ENCODE results near the gene INPP5A. TPM values are rescaled to one million over a fixed set of nuclear protein-coding genes. Genes with fewer than 3 reads are reported as not detected.

INPP5A gene
- total and polyA plus RNA-seq, 4 donors: 12.4 to 39.9 (median 28.2) TPM

GRCh38 chr10:132548869-132549268, 11.3 kb downstream of the INPP5A start:
- Histone ChIP-seq H3K4me3 (no peak overlapping the region), H3K36me3 (ENCODE audit: control insufficient read depth in 4 of 4, insufficient read depth in 4 of 4, low read length in 4 of 4) (peaks cover 0 to 2% (median 0%) of the 10 kb centered on the region in 4 donors), H3K27me3 (ENCODE audit: control insufficient read depth in 3 of 3, insufficient read depth in 3 of 3, low read length in 2 of 3) (no peaks in the 10 kb centered on the region), H3K9ac (ENCODE audit: insufficient read depth in 1 of 2, low read length in 2 of 2) (no peak overlapping the region), H3K4me1 (ENCODE audit: control insufficient read depth in 5 of 5, insufficient read depth in 5 of 5, low read length in 5 of 5) (peaks cover 0 to 47% (median 10%) of the 10 kb centered on the region in 5 donors), H3K9me3 (ENCODE audit: control insufficient read depth in 4 of 4, insufficient read depth in 3 of 4, low read length in 3 of 4) (no peaks in the 10 kb centered on the region), H3K27ac (ENCODE audit: low read depth in 1 of 2, low read length in 1 of 2) (no peak overlapping the region)
- WGBS, 2 donors: 90 to 93% methylated on average over 14 of the region's 14 CpGs
- ATAC-seq (ENCODE audit: insufficient read depth, low FRiP score) (no peak), DNase-seq (no peak)
- no peak for TF ChIP-seq CTCF (IDR thresholded peaks at IDR 0.05; ENCODE audit: control extremely low read depth, extremely low read depth)

- Histone ChIP-seq H3K9ac (ENCODE audit: insufficient read depth in 1 of 2, low read length in 2 of 2) (no peak overlapping the region), H3K27ac (ENCODE audit: low read depth in 1 of 2, low read length in 1 of 2) (no peak overlapping the region), H3K4me1 (ENCODE audit: control insufficient read depth in 5 of 5, insufficient read depth in 5 of 5, low read length in 5 of 5) (peaks cover 0 to 44% (median 9%) of the 10 kb centered on the region in 5 donors), H3K4me3 (no peak overlapping the region), H3K36me3 (ENCODE audit: control insufficient read depth in 4 of 4, insufficient read depth in 4 of 4, low read length in 4 of 4) (no peaks in the 10 kb centered on the region), H3K9me3 (ENCODE audit: control insufficient read depth in 4 of 4, insufficient read depth in 3 of 4, low read length in 3 of 4) (no peaks in the 10 kb centered on the region), H3K27me3 (ENCODE audit: control insufficient read depth in 3 of 3, insufficient read depth in 3 of 3, low read length in 2 of 3) (no peaks in the 10 kb centered on the region)
- DNase-seq (no peak), ATAC-seq (ENCODE audit: insufficient read depth, low FRiP score) (no peak)
- WGBS, 2 donors: 58 to 75% methylated on average over 12 of the region's 12 CpGs
- TF ChIP-seq CTCF (IDR thresholded peaks at IDR 0.05; ENCODE audit: control extremely low read depth, extremely low read depth): no peak
These were observed 11.8 kb downstream of the INPP5A start for GRCh38 chr10:132549371-132549770.

GRCh38 chr10:132550366-132551092, 12.9 kb downstream of the INPP5A start:
- WGBS, 2 donors: 84 to 89% methylated on average over 20 of the region's 20 CpGs
- ATAC-seq (ENCODE audit: insufficient read depth, low FRiP score) (no peak), DNase-seq (no peak)
- H3K9me3 ChIP-seq (ENCODE audit: control insufficient read depth in 4 of 4, insufficient read depth in 3 of 4, low read length in 3 of 4): no peaks in the 10 kb centered on the region
- H3K27me3 ChIP-seq (ENCODE audit: control insufficient read depth in 3 of 3, insufficient read depth in 3 of 3, low read length in 2 of 3): no peaks in the 10 kb centered on the region
- H3K4me3 ChIP-seq: no peak overlapping the region
- H3K27ac ChIP-seq (ENCODE audit: low read depth in 1 of 2, low read length in 1 of 2): peak overlapping the region in 1 of 2 donors; percentile 48
- H3K9ac ChIP-seq (ENCODE audit: insufficient read depth in 1 of 2, low read length in 2 of 2): no peak overlapping the region
- no peak for TF ChIP-seq CTCF (IDR thresholded peaks at IDR 0.05; ENCODE audit: control extremely low read depth, extremely low read depth)
- no peaks in the 10 kb centered on the region for H3K36me3 ChIP-seq (ENCODE audit: control insufficient read depth in 4 of 4, insufficient read depth in 4 of 4, low read length in 4 of 4)
- H3K4me1 ChIP-seq (ENCODE audit: control insufficient read depth in 5 of 5, insufficient read depth in 5 of 5, low read length in 5 of 5): peaks cover 0 to 46% (median 8%) of the 10 kb centered on the region in 5 donors
